HEK293T (cell line): ENCODE data around the gene CLEC4E.

Source experiments
- CTCF ChIA-PET: fragments of 350-600 bp; formaldehyde crosslinking; extraction: SDS; loops from one replicate; lab custom pipeline; 2021; ENCODE audit warnings: antibody characterized with exemption, inconsistent platforms; lab: Yijun Ruan, JAX
- POLR2A ChIA-PET: fragments of 350-600 bp; formaldehyde crosslinking; extraction: SDS; loops from one replicate; lab custom pipeline; 2020; ENCODE audit warnings: antibody characterized with exemption, inconsistent platforms; lab: Yijun Ruan, JAX
- DNase-seq: peaks from one replicate; pipeline ENCODE4 v3.0.0; 2012; ENCODE audit warnings: mixed read lengths; ENCODE audit errors: extremely low spot score
- ARNT ChIP-seq: fragments of 450-650 bp; IDR thresholded peaks from 2 replicates; pipeline ENCODE4 v1.6.1; 2017; ENCODE audit warnings: mild to moderate bottlenecking
- BHLHE40 ChIP-seq: fragments of 450-650 bp; IDR thresholded peaks from 2 replicates; pipeline ENCODE4 v1.6.1; 2016; ENCODE audit warnings: mild to moderate bottlenecking, moderate library complexity, borderline replicate concordance
- CTBP1 ChIP-seq: fragments of 450-650 bp; IDR thresholded peaks from 2 replicates; pipeline ENCODE4 v1.6.1; 2016; ENCODE audit warnings: borderline replicate concordance
- ELF4 ChIP-seq: fragments of 450-650 bp; IDR thresholded peaks from 2 replicates; pipeline ENCODE4 v1.6.1; 2017; ENCODE audit warnings: antibody characterized with exemption
- FOXA1 ChIP-seq: fragments of 450-650 bp; IDR thresholded peaks from 2 replicates; pipeline ENCODE4 v1.6.1; 2016; ENCODE audit warnings: mild to moderate bottlenecking
- FOXK2 ChIP-seq: fragments of 450-650 bp; IDR thresholded peaks from 2 replicates; pipeline ENCODE4 v1.6.1; 2016; ENCODE audit warnings: mild to moderate bottlenecking
- FOXM1 ChIP-seq: fragments of 450-650 bp; IDR thresholded peaks from 2 replicates; pipeline ENCODE4 v1.6.1; 2017; ENCODE audit warnings: mild to moderate bottlenecking, borderline replicate concordance
- HDGF ChIP-seq: fragments of 450-650 bp; IDR thresholded peaks from 2 replicates; pipeline ENCODE4 v1.6.1; 2017; ENCODE audit warnings: antibody characterized with exemption, borderline replicate concordance
- L3MBTL2 ChIP-seq: fragments of 450-650 bp; conservative IDR thresholded peaks from 2 replicates; pipeline ENCODE4 v1.6.1; 2016; ENCODE audit warnings: mild to moderate bottlenecking
- LEF1 ChIP-seq: fragments of 450-650 bp; IDR thresholded peaks from 2 replicates; pipeline ENCODE4 v1.6.1; 2017; ENCODE audit warnings: mild to moderate bottlenecking, borderline replicate concordance
- NFRKB ChIP-seq: fragments of 450-650 bp; IDR thresholded peaks from 2 replicates; pipeline ENCODE4 v1.6.1; 2016; ENCODE audit warnings: mild to moderate bottlenecking, moderate library complexity
- SP1 ChIP-seq: fragments of 450-650 bp; IDR thresholded peaks from 2 replicates; pipeline ENCODE4 v1.6.1; 2017
- SUZ12 ChIP-seq: fragments of 450-650 bp; IDR thresholded peaks from 2 replicates; pipeline ENCODE4 v1.6.1; 2016; ENCODE audit warnings: mild to moderate bottlenecking
- TARDBP ChIP-seq: fragments of 450-650 bp; IDR thresholded peaks from 2 replicates; pipeline ENCODE4 v1.6.1; 2016
- ZNF384 ChIP-seq: fragments of 450-650 bp; IDR thresholded peaks from 2 replicates; pipeline ENCODE4 v1.6.1; 2016
- TF ChIP-seq, protein P1 (sequence below): fragments of 450-650 bp; IDR thresholded peaks from 2 replicates; pipeline ENCODE4 v1.6.1; 2016

Gene CLEC4E

DNA sequence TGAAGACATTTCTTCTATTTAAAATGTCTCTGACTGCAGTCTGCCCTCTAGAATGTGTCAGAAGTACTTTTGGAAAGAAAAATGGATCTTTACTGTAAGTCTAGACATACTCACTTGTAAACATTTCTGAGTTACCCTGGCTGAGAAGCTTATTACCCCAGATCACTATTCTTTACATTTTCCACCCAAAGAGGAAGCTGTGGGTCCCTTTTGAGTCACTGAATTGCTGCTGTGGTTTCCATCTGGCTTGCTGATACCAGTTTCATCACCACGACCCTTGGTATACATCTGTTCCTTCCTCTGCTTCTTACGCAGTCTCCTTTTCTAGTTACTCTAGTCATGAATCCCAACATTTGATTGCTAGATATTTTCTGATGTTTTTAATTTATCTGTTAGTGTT is 47.6 kb downstream of the CLEC4E start:
- CTCF ChIA-PET, result interaction anchor here (0.6 kb wide), 1 partner anchor 676 kb away, joined by 3 read pairs; no protein-coding TSS in a partner anchor
- POLR2A ChIA-PET, result no interaction called here
- TF ChIP-seq SP1 (no peak), CTBP1 (no peak), TARDBP (no peak), ELF4 (no peak), FOXK2 (no peak), NFRKB (no peak), ZNF384 (no peak), L3MBTL2 (no peak), FOXM1 (no peak), HDGF (no peak), FOXA1 (no peak), LEF1 (no peak), BHLHE40 (no peak), ARNT (no peak), SUZ12 (no peak)
- TF ChIP-seq, protein P1, sequence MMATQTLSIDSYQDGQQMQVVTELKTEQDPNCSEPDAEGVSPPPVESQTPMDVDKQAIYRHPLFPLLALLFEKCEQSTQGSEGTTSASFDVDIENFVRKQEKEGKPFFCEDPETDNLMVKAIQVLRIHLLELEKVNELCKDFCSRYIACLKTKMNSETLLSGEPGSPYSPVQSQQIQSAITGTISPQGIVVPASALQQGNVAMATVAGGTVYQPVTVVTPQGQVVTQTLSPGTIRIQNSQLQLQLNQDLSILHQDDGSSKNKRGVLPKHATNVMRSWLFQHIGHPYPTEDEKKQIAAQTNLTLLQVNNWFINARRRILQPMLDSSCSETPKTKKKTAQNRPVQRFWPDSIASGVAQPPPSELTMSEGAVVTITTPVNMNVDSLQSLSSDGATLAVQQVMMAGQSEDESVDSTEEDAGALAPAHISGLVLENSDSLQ, result no peak
- no peak for DNase-seq

DNA sequence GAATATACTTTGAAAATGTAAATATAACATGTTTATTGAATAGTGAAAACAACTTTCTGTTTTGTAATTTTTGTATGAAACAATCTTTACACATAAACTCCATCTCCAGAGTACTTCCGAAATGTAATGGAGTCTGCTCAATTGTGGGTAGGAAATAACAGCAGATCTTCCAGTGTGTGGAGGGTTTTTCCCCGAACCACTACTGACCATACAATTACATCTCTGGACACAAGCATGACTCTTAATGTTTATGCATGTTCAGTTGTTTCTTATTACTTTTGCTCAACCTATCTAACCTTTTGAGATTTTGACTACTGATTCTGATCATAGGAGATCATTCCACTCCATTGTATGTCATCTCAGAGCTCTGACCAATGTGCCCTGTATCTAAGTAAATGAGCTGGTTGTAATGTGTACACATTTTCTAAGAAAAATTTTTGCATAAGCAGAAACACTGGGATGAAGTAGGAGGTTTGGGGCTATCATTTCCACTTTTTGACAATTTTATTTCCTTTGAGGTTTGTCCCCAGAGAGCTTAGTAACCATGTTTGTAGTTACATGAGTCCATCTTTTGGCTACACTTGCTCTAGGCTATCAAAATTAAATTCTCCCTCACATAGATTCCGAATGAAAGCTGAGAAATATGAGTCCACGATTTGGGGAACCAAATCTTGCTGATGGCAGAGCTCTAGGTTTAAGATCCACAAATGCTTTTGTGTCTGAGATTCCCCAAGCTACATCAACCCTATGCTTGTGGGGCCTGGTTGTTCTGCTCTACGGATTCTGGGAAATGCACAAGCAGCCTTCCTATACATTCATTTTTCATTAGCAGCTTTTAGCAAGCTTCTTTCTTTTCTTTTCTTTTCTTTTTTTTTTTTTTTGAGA is 48.8 kb downstream of the CLEC4E start:
- POLR2A ChIA-PET, result no interaction called here
- TF ChIP-seq NFRKB (no peak), FOXM1 (no peak), TARDBP (no peak), CTBP1 (no peak), ARNT (no peak), FOXA1 (no peak), SP1 (no peak), HDGF (no peak), L3MBTL2 (no peak), FOXK2 (no peak), ELF4 (no peak), BHLHE40 (no peak)
- TF ChIP-seq, protein P1, result no peak
- CTCF ChIA-PET, result no interaction called here
- DNase-seq, result no peak
